HS-27A (cell line): ENCODE results near the gene TPBGL.

Source experiments
- DNase-seq: peaks from one replicate; pipeline ENCODE4 v3.0.0-alpha.2; 2012; ENCODE audit warnings: low read depth, missing footprints

The TPBGL gene

GRCh38 chr11:75240311-75241035 is at the start of gene TPBGL:
Gene TPBGL, plus strand, starts transcription at chr11:75240774. Its CDS starts 276 bp downstream, at chr11:75241050.
- no peak for DNase-seq

DNA sequence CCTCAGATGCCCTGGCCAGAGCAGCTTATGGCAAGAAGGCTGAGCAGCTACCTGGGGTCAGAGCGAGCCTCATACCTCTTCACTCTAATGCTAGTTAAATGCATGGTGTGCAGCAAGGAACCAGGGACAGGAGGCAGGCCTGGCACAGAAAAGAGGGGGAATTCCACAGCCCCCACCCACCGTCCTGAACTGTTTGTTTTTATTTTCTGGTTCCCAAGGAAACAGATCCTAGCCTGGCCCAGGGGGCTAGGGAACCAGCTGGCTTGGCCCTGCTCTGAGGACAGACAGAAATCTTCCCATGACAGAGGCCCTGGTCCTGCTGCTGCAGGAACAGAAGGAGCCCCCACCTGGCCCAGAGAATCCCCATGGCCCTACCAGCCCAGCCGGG is 49.2 kb upstream of the TPBGL start:
- DNase-seq: no peak

GRCh38 chr11:75193271-75193670 is 47.3 kb upstream of the TPBGL start:
- DNase-seq: no peak

DNA sequence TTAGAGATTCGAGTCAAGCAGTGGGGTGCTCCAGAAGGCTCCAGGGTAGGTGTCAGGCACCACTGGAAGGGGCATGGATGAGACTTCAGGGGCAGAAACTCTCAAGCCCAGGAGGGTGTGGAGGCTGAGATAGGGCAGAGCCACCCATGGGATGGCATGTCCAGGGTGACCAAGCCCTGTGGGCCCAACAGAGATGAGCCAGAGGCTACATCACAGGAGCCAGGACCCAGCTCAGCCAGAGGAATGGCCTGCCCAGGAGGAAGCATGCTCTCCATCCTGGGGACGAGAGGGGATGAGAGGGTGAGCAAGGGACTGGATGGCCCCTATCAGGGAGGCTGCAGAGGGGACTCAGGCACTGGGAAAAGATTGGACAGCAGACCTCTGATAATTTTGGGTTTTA is 46.9 kb upstream of the TPBGL start:
- no peak for DNase-seq

DNA sequence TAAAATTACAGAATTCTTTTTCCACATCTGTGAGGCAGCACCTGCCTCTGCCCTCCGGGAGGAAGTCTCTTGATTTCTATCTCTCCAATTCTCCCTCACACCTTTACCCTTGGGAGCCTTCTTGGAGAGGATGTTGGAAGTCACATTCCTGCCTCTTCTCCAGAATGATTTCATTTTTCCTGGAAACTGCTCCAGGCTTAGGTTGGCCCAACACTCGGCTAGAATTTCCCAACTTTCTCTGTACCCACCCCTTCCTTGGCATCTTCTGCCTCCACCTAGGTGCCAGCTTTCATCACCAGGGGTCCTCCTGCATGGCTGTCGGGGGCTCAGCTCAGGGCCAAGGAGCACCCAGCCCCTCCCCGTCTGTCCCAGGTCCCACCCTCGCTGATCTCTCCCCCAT is 46.4 kb upstream of the TPBGL start:
- no peak for DNase-seq

DNA sequence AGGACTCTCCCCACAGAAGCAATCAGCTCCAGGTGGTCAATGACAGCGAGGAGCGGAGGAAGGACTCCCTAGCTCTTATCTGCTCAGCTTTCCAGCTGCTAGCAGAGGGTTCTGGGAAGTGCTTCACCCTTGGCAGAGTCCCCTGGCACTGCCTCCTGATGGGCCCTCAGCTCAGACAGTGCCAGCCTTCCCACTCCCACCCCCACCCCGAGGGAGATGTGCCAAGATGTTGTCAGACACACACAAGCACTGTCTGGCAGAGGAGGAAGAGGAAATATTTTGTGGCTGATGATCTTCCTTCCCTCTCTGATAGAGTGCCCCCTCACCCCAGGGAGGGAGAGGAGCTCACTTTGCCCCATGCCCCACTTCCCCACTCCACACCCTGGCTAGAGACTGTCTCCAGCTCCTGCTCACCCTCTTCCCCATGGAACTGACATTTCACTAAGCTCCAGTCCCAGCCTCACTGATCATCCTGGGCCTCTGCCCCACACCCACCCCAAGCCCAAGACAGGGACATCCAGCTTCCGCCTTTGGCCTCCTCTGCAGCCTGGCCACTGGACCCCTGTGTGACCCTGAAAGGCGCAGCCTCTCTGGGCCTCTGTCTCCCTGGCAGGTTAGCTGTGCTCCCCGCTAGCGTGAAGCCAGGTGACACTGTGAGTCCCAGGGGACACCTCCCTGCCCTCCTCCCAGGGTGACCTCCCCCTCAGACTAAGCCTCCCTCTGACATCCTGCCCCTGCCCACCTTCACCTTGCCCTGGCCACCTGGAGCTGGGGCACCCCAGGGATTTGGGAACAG is 45.2 kb upstream of the TPBGL start:
- DNase-seq: no peak

DNA sequence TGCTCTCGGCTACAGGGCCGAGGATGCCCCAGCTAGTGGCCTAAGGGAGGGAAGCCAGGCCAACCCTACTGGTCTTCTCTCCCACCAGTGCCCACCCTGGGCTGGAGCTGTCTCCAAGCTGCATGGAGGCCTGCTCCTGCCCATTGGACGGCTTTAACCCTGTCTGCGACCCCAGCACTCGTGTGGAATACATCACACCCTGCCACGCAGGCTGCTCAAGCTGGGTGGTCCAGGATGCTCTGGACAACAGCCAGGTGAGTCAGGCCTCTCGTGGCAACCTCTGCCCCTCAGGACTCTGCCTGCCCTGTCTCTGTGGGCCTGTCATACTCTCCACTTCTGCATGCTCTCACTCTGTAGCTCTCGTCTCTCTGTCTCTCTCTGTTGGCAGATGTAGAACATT is 44.1 kb upstream of the TPBGL start:
- DNase-seq: no peak

- no peak for DNase-seq
Measured at GRCh38 chr11:75197512-75198277, 42.9 kb upstream of the TPBGL start.

DNA sequence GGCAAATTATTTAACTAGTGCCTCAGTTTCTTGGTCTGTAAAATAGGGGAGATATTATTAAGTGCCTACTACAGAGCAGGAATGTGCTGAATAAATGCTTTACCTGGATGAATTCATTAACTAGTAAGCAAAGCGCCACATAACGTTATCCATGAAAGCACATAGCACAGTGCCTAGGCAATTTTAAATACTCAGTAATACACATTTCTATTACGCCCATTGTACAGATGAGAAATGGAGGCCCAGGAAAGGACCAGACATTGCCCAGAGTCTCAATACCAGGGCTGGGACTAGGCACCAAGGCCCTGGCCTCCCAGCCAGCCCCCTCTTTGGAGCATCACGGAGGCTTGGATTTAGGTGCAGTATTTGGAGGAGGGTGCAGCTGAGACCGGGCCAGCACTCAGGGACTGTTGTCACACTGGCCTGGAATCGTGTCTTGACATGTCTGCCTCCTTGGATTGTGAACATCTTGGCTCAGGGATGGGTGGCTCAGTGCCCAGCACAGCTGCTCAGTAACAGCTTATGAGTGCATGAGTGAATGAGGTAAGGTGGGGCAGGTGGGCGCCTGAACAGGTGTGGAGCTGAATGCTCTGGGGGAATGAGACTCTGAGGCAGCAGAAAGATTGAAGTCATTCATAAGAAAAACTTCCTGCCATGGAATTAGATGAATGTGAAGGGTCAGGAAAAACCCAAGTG is 42.1 kb upstream of the TPBGL start:
- DNase-seq: no peak

GRCh38 chr11:75199412-75199955 is 41.1 kb upstream of the TPBGL start:
- DNase-seq: no peak

DNA sequence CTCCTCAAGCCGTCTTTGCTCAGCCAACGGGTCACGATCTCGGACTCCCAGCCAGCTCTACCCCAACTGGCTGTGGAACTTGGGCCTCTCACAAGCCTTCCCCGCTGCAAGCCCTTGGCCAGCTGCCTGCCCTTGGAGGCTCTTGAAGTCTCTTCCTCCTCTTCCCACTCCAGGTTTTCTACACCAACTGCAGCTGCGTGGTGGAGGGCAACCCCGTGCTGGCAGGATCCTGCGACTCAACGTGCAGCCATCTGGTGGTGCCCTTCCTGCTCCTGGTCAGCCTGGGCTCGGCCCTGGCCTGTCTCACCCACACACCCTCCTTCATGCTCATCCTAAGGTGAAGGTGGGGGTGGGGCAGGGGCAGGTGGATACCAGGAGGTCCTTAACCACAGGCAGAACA is 40.5 kb upstream of the TPBGL start:
- DNase-seq: no peak

DNA sequence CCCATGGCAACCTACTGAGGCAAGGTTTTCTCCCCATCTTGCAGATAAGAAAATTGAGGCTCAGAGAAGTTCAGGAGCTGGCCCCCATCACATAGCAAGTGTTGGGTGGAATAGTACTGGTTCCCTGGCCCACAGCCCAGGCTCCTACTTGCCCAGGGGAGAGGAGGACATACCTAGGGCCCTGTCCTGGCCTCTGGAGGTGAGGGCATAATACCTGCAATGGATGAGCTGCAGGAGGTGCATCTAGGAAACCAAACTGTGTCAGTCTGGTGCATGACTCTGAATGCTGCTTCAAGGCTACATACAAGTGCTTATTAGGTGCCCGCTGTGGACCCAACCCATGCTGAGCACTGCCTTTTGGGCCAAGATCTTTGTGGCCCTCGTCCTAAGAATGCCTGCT is 40.0 kb upstream of the TPBGL start:
- no peak for DNase-seq

DNA sequence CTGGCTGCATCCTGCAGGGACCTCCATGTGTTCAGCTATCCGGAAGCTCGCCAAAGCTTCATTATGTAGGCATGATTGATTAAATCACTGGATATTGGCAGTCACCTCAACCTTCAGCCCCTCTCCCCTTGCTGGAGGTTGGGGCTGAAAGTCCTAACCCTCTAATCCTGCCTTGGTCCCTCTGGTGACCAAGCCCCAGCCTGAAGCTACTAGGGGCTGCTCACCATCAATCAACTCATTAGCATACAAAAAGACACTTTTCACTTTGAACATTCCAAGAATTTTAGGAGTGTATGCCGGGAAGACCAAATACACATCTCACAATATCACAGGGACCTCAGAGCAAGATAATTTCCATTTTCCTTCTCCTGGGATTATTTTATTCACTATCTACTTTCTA is 38.8 kb upstream of the TPBGL start:
- no peak for DNase-seq

DNA sequence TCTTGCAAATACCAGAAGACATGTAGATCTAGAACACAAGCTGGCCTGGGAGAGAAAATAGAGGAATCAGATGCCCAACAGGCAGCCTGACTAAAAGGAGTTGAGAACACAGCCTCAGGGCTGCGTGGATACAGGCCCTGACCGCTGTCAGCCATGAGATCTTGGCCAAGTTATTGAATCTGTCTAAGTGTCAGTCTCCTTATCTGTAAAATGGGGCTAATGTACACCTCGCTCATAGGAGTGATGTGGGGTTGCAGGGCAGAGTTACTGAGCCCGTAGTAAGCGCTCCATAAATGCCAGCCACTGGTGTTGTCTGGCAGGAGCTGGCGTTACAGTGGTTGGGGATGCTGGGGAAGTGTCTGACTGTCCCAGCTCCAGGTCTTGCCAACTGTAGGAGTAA is 38.4 kb upstream of the TPBGL start:
- DNase-seq: no peak

DNA sequence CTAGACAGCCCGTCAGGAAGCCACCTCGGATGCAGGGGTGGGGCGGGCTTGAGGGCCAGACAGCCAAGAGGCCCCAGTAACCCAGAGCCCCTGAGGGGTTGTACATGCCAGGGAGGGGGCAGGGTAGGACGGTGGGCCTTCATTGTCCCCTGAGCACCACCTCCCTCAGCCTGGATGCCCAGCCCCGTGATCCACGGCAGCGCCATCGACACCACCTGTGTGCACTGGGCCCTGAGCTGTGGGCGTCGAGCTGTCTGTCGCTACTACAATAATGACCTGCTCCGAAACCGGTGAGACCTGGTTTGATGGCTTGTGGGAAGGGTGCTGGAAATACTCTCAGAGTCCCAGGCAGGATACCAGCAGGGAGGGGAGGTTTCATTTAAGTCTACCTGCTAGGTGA is 37.4 kb upstream of the TPBGL start:
- DNase-seq: no peak

DNA sequence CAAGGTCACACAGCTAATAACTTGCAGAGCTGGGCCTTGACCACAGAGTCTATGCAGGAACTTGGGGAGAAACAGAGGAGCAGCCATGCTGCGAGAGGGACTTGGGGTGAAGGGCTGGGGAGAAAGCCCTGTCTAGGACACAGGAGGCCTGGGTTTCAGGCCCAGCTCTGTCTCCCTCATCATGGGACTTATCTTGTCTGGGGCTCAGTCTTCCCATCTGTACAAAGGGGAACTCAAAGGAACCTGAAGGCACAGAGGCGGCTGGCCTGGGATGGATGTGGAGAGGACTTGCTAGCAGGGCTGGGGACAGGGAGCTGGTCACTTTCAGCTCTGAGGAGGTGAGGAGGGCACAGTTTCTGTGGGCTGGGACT is 36.9 kb upstream of the TPBGL start:
- DNase-seq: no peak

- no peak for DNase-seq
Measured at GRCh38 chr11:75204012-75204674, 36.4 kb upstream of the TPBGL start.

DNA sequence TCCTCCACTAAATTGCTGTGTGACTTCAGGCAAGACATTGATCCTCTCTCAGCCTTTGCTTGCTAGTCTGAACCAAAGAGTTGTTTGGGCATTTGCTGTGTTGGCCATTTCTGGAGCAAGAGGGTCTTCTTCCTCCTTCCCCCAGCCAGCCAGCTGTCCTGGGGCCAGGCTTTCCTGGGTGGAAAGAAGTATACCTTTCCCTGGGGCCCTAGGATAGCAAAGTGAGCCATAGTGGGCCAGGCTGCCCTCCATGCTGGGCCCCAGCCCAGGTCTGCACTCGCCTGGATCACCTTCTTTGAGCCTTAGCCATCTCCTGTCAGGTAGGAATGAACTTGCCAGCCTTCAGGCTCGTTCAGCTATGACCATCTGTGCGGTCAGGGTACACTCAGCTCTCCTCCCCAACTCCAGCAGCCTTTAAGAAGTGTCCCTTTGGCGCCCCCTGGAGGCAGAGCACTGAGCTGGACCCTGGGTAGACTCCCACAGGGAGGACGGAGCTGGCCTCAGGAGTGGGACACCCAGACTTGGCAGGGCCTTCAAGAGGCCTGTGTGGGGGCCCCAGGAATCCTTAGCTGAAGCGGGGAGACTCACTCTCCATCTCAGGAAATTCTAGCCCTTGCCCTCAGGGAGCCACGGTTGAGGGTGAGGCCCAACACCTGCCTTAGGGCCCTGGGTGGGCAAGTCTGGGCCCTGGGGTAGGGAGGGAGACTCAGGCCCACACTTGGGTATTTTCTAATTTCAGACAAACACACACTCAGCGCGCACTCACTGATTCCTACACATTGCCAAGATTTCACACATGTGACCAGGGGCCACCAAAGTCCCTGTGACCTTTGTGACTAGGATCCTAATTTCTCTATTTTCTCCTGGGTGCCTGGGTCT is 35.6 kb upstream of the TPBGL start:
- DNase-seq: peak; percentile 55

DNA sequence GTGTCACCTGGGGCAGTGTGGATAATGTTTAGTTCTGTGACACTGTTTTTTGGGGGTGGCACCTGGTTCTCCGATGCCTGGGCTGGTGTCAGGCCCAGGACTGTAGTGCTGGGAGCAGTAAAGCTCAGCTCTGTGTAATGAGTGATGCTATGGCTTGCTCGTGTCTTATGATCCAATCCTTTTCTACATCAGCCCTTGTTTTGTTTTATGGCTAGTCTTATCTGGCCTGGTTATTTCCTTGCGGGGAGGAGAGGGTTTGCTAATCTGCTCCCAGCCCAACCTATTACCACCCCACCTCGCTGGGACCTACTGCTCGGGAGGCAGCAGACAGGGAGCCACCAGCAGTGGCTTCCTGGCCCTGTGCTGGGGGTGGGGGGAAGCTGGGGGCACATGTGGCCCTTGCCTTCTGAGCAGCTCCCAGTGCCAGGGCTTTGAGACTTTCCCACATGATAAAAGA is 35.0 kb upstream of the TPBGL start:
- no peak for DNase-seq

DNA sequence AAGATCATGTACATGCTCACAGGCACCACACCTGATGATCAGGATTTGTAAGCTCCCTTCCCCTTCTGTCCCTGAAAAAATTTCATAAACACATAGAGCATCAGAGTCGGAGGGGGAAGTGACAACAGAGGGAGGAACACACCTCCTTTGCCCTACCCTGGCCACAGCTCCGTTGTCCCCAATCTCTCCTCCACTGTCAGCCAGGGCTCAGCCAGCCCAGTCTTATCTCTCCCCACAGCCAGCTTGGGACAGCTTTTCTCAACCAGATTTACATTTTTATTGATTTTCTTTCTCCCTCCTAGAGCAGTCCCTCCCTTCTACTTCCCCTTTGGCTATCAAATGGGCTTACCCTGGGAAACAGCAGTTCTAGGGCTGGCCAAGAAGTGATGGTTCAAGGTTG is 32.1 kb upstream of the TPBGL start:
- no peak for DNase-seq
